GM18858 (cell line): ENCODE results near the gene WNT7A.
"Not testable (repeated sequence)": the region's sequence is repeated elsewhere in the genome, so short reads cannot be mapped to it uniquely, and the experiment has no call there.

Source experiments
- ATAC-seq: cut with Tn5 transposase; IDR thresholded peaks from one replicate; pipeline ENCODE4 v1.9.1; 2021; ENCODE audit not compliant: unreplicated experiment

Gene WNT7A

GRCh38 chr3:13879946-13880810 lies at the start of gene WNT7A:
WNT7A (minus strand) TSS chr3:13880071; CDS start chr3:13879816, 255 bp downstream.
- ATAC-seq: no peak

GRCh38 chr3:13928741-13929140 lies 48.9 kb upstream of the WNT7A start:
- ATAC-seq: not testable (repeated sequence)

GRCh38 chr3:13927295-13927694 lies 47.4 kb upstream of the WNT7A start:
- no peak for ATAC-seq

GRCh38 chr3:13916375-13916774 lies 36.5 kb upstream of the WNT7A start:
- ATAC-seq: no peak

GRCh38 chr3:13902648-13903238 lies 22.9 kb upstream of the WNT7A start:
- no peak for ATAC-seq

GRCh38 chr3:13901935-13902584 lies 22.2 kb upstream of the WNT7A start:
- ATAC-seq: no peak

GRCh38 chr3:13898346-13898745 lies 18.5 kb upstream of the WNT7A start:
- no peak for ATAC-seq

GRCh38 chr3:13896473-13897154 lies 16.7 kb upstream of the WNT7A start:
- no peak for ATAC-seq

- ATAC-seq: peak; percentile 87
Observed at GRCh38 chr3:13895155-13896105, 15.6 kb upstream of the WNT7A start.

GRCh38 chr3:13894807-13895154 lies 14.9 kb upstream of the WNT7A start:
- no peak for ATAC-seq

- no peak for ATAC-seq
Observed at GRCh38 chr3:13894096-13894806, 14.4 kb upstream of the WNT7A start.

GRCh38 chr3:13892304-13892703 lies 12.4 kb upstream of the WNT7A start:
- no peak for ATAC-seq

GRCh38 chr3:13891492-13892073 lies 11.7 kb upstream of the WNT7A start:
- ATAC-seq: no peak

- no peak for ATAC-seq
Observed at GRCh38 chr3:13891017-13891392, 11.1 kb upstream of the WNT7A start.

GRCh38 chr3:13890377-13891016 lies 10.6 kb upstream of the WNT7A start:
- ATAC-seq: no peak

- ATAC-seq: no peak
Observed at GRCh38 chr3:13888576-13888975, 8.7 kb upstream of the WNT7A start.

- ATAC-seq: no peak
Observed at GRCh38 chr3:13887495-13888300, 7.8 kb upstream of the WNT7A start.

GRCh38 chr3:13886593-13887129 lies 6.8 kb upstream of the WNT7A start:
- ATAC-seq: no peak
